Common myeloid progenitor, CD34-positive (primary cell): ENCODE results near the gene NSUN6.
A peak's percentile ranks its signal among the peaks of the same experiment; 100 is the strongest.
"Not testable (repeated sequence)": the region's sequence is repeated elsewhere in the genome, so short reads cannot be mapped to it uniquely, and the experiment has no call there.

ENCODE experiments used
- CTCF ChIA-PET: fragments of 350-600 bp; sonication (Branson Sonifier 250); formaldehyde crosslinking; loops from one replicate; lab custom pipeline; 2021; ENCODE audit warnings: antibody characterized with exemption; lab: Charles Lee
- POLR2A ChIA-PET: fragments of 350-600 bp; sonication (Branson Sonifier 250); formaldehyde crosslinking; loops from one replicate; lab custom pipeline; 2021; ENCODE audit warnings: antibody characterized with exemption; lab: Charles Lee
- DNase-seq, 3 donors: peaks; one replicate each; pipeline versions ENCODE4 v3.0.0 to v3.0.0-alpha.2; 2013
- H3K27ac ChIP-seq, 2 experiments: 1 replicate in 1 of 2; 2 replicates in 1 of 2; pipeline ENCODE4 v1.7.0; 2013; ENCODE audit warnings: inconsistent platforms in 2 of 2, low read length in 2 of 2, mild to moderate bottlenecking in 2 of 2, low read depth in 1 of 2, moderate library complexity in 1 of 2; ENCODE audit not compliant: severe bottlenecking in 2 of 2, insufficient read depth in 1 of 2, poor library complexity in 1 of 2
- H3K27me3 ChIP-seq, 5 experiments: replicated peaks in 2 of 5; 1 replicate in 3 of 5; 2 replicates in 2 of 5; pipeline versions ENCODE4 v1.6.1 to v1.7.0; 2013; ENCODE audit warnings: low read length in 4 of 5, mild to moderate bottlenecking in 2 of 5, moderate library complexity in 2 of 5, inconsistent platforms in 1 of 5; ENCODE audit not compliant: insufficient read depth in 5 of 5, control insufficient read depth in 4 of 5
- H3K36me3 ChIP-seq, 4 experiments: 1 replicate in 2 of 4; 2 replicates in 2 of 4; pipeline versions ENCODE4 v1.6.1 to v1.7.0; 2013; ENCODE audit warnings: low read length in 3 of 4, control low read depth in 1 of 4, mild to moderate bottlenecking in 1 of 4; ENCODE audit not compliant: control insufficient read depth in 4 of 4, insufficient read depth in 4 of 4
- H3K4me1 ChIP-seq, 4 experiments: 1 replicate in 3 of 4; 2 replicates in 1 of 4; pipeline versions ENCODE4 v1.6.1 to v1.7.1; 2013; ENCODE audit warnings: low read length in 3 of 4, mild to moderate bottlenecking in 3 of 4, control low read depth in 1 of 4, inconsistent platforms in 1 of 4, moderate library complexity in 1 of 4; ENCODE audit not compliant: control insufficient read depth in 4 of 4, insufficient read depth in 4 of 4; ENCODE audit errors: control extremely low read depth in 1 of 4
- H3K4me3 ChIP-seq, 7 experiments: 1 replicate in 4 of 7; 2 replicates in 3 of 7; pipeline versions ENCODE4 v1.5.1 to v1.7.0; 2013; ENCODE audit warnings: mild to moderate bottlenecking in 7 of 7, low read length in 6 of 7, moderate library complexity in 6 of 7, inconsistent platforms in 2 of 7, low read depth in 2 of 7, control low read depth in 1 of 7; ENCODE audit not compliant: insufficient read depth in 4 of 7, control insufficient read depth in 1 of 7; ENCODE audit errors: extremely low read depth in 1 of 7
- H3K9me3 ChIP-seq, 5 experiments: 1 replicate in 4 of 5; 2 replicates in 1 of 5; pipeline versions ENCODE4 v1.6.1 to v1.7.1; 2013; ENCODE audit warnings: low read length in 4 of 5, mild to moderate bottlenecking in 2 of 5, inconsistent platforms in 1 of 5, low read depth in 1 of 5, moderate library complexity in 1 of 5; ENCODE audit not compliant: control insufficient read depth in 4 of 5, insufficient read depth in 2 of 5; ENCODE audit errors: control extremely low read depth in 1 of 5
- WGBS: methylation state at CpG from one replicate; pipeline ENCODE4 v1.1.5; 2013; ENCODE audit not compliant: insufficient coverage; 5-methylcytosine and 5-hydroxymethylcytosine counted together

NSUN6 gene

DNA sequence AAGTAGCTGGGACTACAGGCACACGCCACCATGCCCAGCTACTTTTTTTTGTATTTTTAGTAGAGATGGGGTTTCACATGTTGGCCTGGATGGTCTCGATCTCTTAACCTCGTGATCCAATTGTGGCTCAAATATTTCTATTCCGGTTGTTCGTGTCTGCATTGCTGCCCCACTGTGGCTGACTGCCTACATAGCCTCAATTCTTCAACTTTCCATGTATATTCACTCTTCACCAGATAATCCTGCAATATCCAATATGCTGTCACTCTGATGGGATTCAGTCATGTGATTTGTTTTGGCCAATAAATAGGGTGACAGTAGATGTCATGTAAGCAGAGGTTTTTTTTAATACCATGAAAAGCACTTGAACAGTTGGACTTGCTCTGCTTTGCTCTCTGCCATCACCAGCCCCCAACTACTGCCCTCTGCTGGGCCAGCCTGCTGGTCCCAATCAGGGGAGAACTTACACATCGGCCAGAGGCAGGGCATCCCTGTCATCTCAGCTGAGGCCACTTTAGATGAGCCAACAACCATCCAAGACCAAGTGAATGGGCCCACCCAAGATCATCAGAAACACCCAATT is 56.7 kb downstream of the NSUN6 start:
- peaks cover 0 to 4% (median 0%) of the 10 kb centered on the region in 5 experiments for H3K9me3 ChIP-seq
- no peak overlapping the region for H3K27ac ChIP-seq
- no peaks in the 10 kb centered on the region for H3K27me3 ChIP-seq
- H3K4me1 ChIP-seq = no peaks in the 10 kb centered on the region
- WGBS = 84% methylated on average over 5 of the region's 6 CpGs
- no peak overlapping the region for H3K4me3 ChIP-seq
- peak in 2 of 3 donors; percentile 9 to 15 for DNase-seq
- H3K36me3 ChIP-seq = peaks cover 5 to 9% (median 7%) of the 10 kb centered on the region in 4 experiments
- ChIA-PET POLR2A (no interaction called here), CTCF (interaction anchor here (1.6 kb wide), 1 partner anchor 20 kb away, joined by 3 read pairs; no protein-coding TSS in a partner anchor)

GRCh38 chr10:18591141-18591540 is 60.2 kb downstream of the NSUN6 start:
- WGBS = 88% methylated on average over 1 of the region's 1 CpG
- CTCF ChIA-PET, H3K4me3 ChIP-seq, H3K27me3 ChIP-seq, H3K4me1 ChIP-seq, H3K27ac ChIP-seq, POLR2A ChIA-PET, DNase-seq, H3K9me3 ChIP-seq: not testable (repeated sequence)
- peaks cover 8 to 29% (median 12%) of the 10 kb centered on the region in 4 experiments for H3K36me3 ChIP-seq

DNA sequence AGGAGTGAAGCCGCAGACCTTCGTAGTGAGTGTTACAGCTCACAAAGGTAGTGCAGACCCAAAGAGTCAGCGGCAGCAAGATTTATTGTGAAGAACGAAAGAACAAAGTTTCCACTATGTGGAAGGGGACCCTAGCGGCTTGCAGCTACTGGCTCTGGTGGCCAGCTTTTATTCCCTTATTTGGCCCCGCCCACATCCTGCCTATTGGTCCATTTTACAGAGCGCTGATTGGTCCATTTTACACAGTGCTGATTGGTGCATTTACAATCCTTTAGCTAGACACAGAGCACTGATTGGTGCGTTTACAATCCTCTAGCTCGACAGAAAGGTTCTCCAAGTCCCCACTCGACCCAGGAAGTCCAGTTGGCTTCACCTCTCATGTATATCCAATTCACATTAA is 64.8 kb downstream of the NSUN6 start:
- peaks cover 9 to 34% (median 14%) of the 10 kb centered on the region in 4 experiments for H3K36me3 ChIP-seq
- H3K27me3 ChIP-seq, H3K4me3 ChIP-seq, H3K9me3 ChIP-seq, DNase-seq, POLR2A ChIA-PET, H3K27ac ChIP-seq: not testable (repeated sequence)
- H3K4me1 ChIP-seq = peaks cover 0 to 16% (median 13%) of the 10 kb centered on the region in 4 experiments
- over 99% methylated on average over 10 of the region's 10 CpGs for WGBS
- CTCF ChIA-PET = interaction anchor here (1.1 kb wide), 1 partner anchor 12 kb away, joined by 4 read pairs; no protein-coding TSS in a partner anchor

GRCh38 chr10:18583575-18584270 is 67.7 kb downstream of the NSUN6 start:
- ChIA-PET POLR2A (interaction anchor here (0.8 kb wide), 1 partner anchor 74 kb away, joined by 3 read pairs; no protein-coding TSS in a partner anchor), CTCF (interaction anchor here (0.9 kb wide), 1 partner anchor 44 kb away, joined by 3 read pairs; no protein-coding TSS in a partner anchor)
- Histone ChIP-seq H3K27me3 (no peaks in the 10 kb centered on the region), H3K4me3 (peak overlapping the region in 1 of 7 experiments; percentile 38), H3K27ac (peak overlapping the region in 1 of 2 experiments; percentile 51), H3K36me3 (peaks cover 13 to 47% (median 20%) of the 10 kb centered on the region in 4 experiments), H3K9me3 (peaks cover 0 to 8% (median under 1%) of the 10 kb centered on the region in 5 experiments), H3K4me1 (peaks cover 0 to 16% (median 13%) of the 10 kb centered on the region in 4 experiments)
- 87% methylated on average over 4 of the region's 5 CpGs for WGBS
- peak in 2 of 3 donors; percentile 22 to 41 for DNase-seq

DNA sequence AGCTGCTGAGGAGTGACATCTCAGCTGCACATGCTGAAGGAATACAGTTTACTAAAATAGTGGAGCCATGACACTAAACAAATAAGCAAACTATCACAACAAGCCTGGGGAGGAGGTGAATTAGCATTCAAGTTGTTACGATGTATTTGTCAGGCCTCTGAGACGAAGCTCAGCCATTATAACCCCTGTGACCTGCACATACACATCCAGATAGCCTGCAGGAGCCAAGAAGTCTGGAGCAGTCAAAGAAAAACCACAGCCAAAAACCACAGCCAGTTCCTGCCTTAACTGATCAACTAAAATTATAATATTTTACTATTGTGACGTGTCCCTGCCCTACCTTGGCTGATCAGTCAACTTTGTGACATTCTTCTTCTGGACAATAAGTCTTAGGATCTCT is 68.6 kb downstream of the NSUN6 start:
- peak overlapping the region in 2 of 7 experiments; percentile 6 to 8 for H3K4me3 ChIP-seq
- WGBS = 0% methylated on average over 2 of the region's 3 CpGs
- peak; percentile 26 to 92 (median 74) for DNase-seq
- peaks cover 10 to 48% (median 21%) of the 10 kb centered on the region in 4 experiments for H3K36me3 ChIP-seq
- POLR2A ChIA-PET = no interaction called here
- CTCF ChIA-PET = interaction anchor here (0.9 kb wide), 1 partner anchor 45 kb away, joined by 3 read pairs; no protein-coding TSS in a partner anchor
- peaks cover 0 to 16% (median 8%) of the 10 kb centered on the region in 5 experiments for H3K9me3 ChIP-seq
- H3K27ac ChIP-seq = peak overlapping the region in 1 of 2 experiments; percentile 51
- H3K27me3 ChIP-seq = no peaks in the 10 kb centered on the region
- H3K4me1 ChIP-seq = peaks cover 0 to 16% (median 13%) of the 10 kb centered on the region in 4 experiments

DNA sequence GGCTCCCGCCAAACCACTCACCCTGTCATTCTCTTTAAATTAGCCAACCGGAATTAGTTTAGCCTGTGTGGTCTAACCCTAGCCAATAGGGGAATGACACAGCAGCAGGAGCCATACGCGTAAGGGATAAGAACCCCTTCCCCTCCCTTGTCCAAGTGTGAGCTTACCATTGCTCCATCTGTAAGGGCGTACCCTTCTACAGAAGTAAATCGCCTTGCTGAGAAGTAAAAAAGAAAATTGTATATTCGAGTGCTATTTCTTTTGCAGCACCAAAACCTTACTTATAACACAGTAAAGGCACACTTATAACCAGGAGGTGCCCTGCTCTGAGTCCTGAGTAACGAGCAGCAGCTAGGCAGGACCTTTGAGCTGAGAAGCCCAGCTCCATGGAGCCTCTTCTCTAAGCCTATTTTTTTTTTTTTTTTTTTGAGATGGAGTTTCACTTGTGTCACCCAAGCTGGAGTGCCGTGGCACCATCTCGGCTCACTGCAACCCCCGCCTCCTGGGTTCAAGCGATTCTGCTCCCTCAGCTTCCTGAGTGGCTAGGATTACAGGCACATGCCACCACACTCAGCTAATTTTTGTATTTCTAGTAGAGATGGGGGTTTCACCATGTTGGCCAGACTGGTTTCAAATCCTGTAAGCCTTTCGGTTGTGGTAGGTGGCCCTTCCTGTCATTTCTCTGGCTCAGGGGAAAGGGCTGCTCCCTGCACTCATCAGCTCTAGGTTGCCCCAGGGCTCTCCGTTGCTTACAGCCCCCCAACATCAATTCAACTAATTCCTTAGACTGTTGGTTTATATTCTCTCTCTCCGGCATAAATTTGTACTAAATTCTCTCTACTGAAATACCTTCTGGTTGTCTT is 73.3 kb downstream of the NSUN6 start:
- peaks cover 8 to 54% (median 23%) of the 10 kb centered on the region in 4 experiments for H3K36me3 ChIP-seq
- peaks cover 0 to 27% (median 10%) of the 10 kb centered on the region in 5 experiments for H3K9me3 ChIP-seq
- ChIA-PET CTCF (no interaction called here), POLR2A (no interaction called here)
- H3K4me3 ChIP-seq = no peak overlapping the region
- H3K27me3 ChIP-seq = no peaks in the 10 kb centered on the region
- no peak for DNase-seq
- peaks cover 0 to 13% (median 10%) of the 10 kb centered on the region in 4 experiments for H3K4me1 ChIP-seq
- no peak overlapping the region for H3K27ac ChIP-seq
- 82% methylated on average over 8 of the region's 15 CpGs for WGBS
